ENCODE measurements around the gene NEK9. TPM values are rescaled to one million over a fixed set of nuclear protein-coding genes. Genes with fewer than 3 reads are reported as not detected.
"Not testable (repeated sequence)": the region's sequence is repeated elsewhere in the genome, so short reads cannot be mapped to it uniquely, and the experiment has no call there.

The NEK9 gene
- total RNA-seq, 1 experiment from 2014 or later, result 44.8 TPM

DNA sequence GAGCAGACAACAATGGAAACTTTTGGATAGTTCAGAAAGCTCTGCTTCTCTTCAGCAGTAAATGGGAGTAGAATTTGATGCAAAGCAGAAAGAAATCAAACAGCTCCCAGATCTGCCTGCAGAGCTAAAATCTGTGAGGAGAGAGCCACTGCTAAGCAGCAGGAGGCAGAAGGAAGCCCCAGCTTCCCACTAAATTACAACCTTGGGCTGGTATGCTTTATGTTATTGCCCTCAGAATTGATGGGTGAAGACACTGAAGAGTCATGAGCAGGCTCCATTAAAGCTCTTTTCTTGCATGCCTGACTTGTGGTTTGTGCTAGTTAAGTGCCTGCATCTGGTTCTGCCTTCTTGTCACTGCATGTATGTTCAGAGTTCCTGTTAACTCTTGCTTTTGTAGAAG lies 49.1 kb downstream of the NEK9 start:
- Histone ChIP-seq H3K9me3 (replicated peaks) (no peaks in the 10 kb centered on the region), H3K27ac (no peak overlapping the region), H3K27me3 (no peaks in the 10 kb centered on the region), H3K4me3 (no peak overlapping the region), H3K4me1 (peaks cover 2% of the 10 kb centered on the region; the same call in 1 of the 2 replicates), H3K36me3 (peaks cover 7% of the 10 kb centered on the region; the same call in 1 of the 2 replicates)
- DNase-seq, result no peak

DNA sequence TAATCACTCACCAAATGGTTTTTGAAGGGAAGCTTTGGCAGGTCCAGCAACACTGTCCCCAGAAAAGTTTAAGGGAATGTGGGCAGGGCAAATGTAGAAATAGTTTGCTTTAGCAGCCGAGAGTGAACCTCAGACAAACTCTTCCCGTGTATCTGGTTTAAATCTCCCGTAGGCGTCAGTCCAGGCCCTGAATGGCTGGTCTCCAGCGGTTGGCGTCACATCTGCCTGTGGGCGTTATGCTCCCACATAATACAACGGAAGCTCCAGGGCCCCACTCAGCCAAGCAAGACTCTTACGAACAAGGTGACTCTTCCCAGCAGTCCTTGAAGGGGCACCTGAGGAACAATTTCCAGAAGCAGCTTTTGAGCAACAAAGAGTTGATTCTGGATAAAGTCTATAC lies 56.5 kb downstream of the NEK9 start:
- Histone ChIP-seq H3K36me3 (no peaks in the 10 kb centered on the region), H3K27ac (no peak overlapping the region), H3K9me3 (replicated peaks) (no peaks in the 10 kb centered on the region), H3K4me3 (no peak overlapping the region), H3K27me3 (no peaks in the 10 kb centered on the region), H3K4me1 (no peaks in the 10 kb centered on the region)
- DNase-seq, result no peak

DNA sequence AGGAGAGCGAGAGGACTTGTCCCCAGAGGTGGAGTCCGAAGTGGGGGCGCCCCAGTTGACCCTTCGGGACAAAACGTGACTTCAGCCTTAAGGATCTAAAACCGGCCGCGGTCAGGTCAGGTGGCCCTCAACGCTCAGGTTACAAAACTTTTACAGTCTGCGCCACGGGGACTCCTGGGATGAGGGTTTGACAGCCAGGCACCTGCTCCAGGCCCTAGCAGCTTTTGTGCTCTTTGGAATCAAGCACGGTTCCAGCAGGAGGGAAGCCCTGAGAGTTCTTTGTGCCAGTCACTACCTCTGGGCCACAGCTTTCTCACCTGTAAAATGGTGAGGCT lies 57.1 kb downstream of the NEK9 start:
- Histone ChIP-seq H3K4me3 (no peak overlapping the region), H3K27me3 (no peaks in the 10 kb centered on the region), H3K27ac (no peak overlapping the region), H3K4me1 (no peaks in the 10 kb centered on the region), H3K36me3 (no peaks in the 10 kb centered on the region), H3K9me3 (replicated peaks) (no peaks in the 10 kb centered on the region)
- DNase-seq, result no peak

- no peaks in the 10 kb centered on the region for H3K27me3 ChIP-seq
- H3K36me3 ChIP-seq, result no peaks in the 10 kb centered on the region
- H3K9me3 ChIP-seq (replicated peaks), result no peaks in the 10 kb centered on the region
- H3K4me3 ChIP-seq, result no peak within 1 kb of the TSS
- H3K4me1 ChIP-seq, result peaks cover 1% of the 10 kb centered on the region; the same call in 1 of the 2 replicates
- DNase-seq, result no peak
- H3K27ac ChIP-seq, result no peak within 1 kb of the TSS
Measured at GRCh38 chr14:75069121-75069810, 57.6 kb downstream of the NEK9 start, which contains the start of gene ZC2HC1C. ZC2HC1C (plus strand) TSS chr14:75069641; CDS start chr14:75070574, 933 bp downstream.

GRCh38 chr14:75068294-75069120 lies 58.3 kb downstream of the NEK9 start:
- DNase-seq, result no peak
- peaks cover 3% of the 10 kb centered on the region; the same call in 1 of the 2 replicates for H3K4me1 ChIP-seq
- no peaks in the 10 kb centered on the region for H3K27me3 ChIP-seq
- no peaks in the 10 kb centered on the region for H3K9me3 ChIP-seq (replicated peaks)
- no peak overlapping the region for H3K4me3 ChIP-seq
- H3K36me3 ChIP-seq, result no peaks in the 10 kb centered on the region
- H3K27ac ChIP-seq, result no peak overlapping the region

DNA sequence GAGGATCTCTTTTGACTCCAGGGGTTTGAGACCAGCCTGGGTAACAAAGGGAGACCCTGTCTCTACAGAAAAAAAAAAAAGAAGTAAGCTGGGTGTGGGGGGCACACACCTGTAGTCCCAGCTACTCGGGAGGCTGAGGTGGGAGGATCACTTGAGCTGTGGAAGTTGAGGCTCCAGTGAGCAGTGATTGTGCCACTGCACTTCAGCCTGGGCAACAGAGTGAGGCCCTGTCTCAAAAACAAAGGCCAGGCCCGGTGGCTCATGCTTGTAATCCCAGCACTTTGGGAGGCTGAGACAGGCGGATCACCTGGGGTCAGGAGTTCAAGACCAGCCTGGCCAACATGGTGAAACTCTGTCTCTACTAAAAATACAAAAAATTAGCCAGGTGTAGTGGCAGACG lies 59.1 kb downstream of the NEK9 start:
- H3K27ac ChIP-seq; H3K36me3 ChIP-seq; DNase-seq; H3K9me3 ChIP-seq (replicated peaks); H3K4me3 ChIP-seq; H3K27me3 ChIP-seq; H3K4me1 ChIP-seq: not testable (repeated sequence)

DNA sequence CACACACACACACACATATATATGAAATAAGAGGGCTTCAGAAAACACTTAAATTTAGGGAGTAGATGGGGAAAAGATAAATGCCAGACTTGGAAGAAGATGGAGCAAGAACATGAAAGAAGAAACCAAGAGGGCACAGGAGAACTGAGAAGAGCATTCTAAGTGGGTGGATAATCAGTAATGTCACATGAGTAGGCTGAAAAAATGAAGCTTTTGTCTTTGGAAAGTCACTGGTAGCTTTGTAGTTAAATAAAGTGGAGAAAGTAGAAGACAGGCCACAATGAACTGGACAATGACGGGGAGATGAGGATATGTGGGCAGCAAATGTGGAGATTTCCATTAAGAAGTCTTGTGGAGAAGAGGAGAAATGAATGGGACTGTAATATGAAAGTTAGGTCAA lies 59.6 kb downstream of the NEK9 start:
- Histone ChIP-seq H3K4me1 (peaks cover 5% of the 10 kb centered on the region), H3K27me3 (no peaks in the 10 kb centered on the region), H3K27ac (no peak overlapping the region), H3K9me3 (replicated peaks) (no peaks in the 10 kb centered on the region), H3K36me3 (no peaks in the 10 kb centered on the region), H3K4me3 (no peak overlapping the region)
- no peak for DNase-seq

DNA sequence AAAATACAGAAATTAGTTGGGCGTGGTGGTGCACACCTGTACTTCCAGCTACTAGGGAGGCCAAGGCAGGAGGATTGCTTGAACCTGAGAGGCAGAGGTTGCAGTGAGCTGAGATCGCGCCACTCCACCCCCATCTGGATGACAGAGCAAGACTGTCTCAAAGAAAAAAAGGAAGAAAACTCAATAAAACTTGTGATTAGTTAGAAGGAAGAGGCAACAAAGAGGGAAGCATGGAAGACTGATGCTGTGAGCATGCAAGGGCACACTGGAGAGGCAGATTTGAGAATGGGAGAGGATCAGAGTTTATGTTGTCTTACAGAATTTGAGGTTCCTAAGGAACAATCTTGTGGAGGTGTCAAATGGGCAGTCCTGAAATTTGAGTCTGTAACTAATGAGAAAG lies 60.2 kb downstream of the NEK9 start:
- DNase-seq, result no peak
- no peak overlapping the region for H3K4me3 ChIP-seq
- no peaks in the 10 kb centered on the region for H3K9me3 ChIP-seq (replicated peaks)
- H3K4me1 ChIP-seq, result peaks cover 5% of the 10 kb centered on the region
- H3K36me3 ChIP-seq, result no peaks in the 10 kb centered on the region
- no peak overlapping the region for H3K27ac ChIP-seq
- H3K27me3 ChIP-seq, result no peaks in the 10 kb centered on the region

DNA sequence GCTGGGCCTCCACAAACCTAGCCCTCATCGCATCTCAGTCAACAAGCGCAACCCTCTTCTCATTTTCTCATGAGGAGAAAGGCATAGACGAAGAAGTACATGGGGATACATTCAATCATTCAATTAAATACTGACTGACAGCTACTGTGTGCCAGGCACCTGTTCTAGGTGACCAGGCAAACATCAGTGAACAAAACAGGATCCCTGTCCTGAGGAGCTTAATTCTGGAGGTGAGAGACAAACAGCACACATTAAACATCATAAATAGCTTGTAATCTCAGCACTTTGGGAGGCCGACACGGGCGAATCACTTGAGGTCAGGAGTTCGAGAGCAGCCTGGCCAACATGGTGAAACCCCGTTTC lies 62.7 kb downstream of the NEK9 start:
- H3K4me3 ChIP-seq, result peak overlapping the region; percentile 70
- H3K9me3 ChIP-seq (replicated peaks), result no peaks in the 10 kb centered on the region
- H3K27ac ChIP-seq, result peak overlapping the region; percentile 84
- no peaks in the 10 kb centered on the region for H3K27me3 ChIP-seq
- H3K36me3 ChIP-seq, result peaks cover 16% of the 10 kb centered on the region
- no peak for DNase-seq
- peaks cover 5% of the 10 kb centered on the region for H3K4me1 ChIP-seq

GRCh38 chr14:75063491-75064204 lies 63.2 kb downstream of the NEK9 start, which contains the start of gene ACYP1:
ACYP1 (minus strand) TSS chr14:75064024; CDS start chr14:75063553, 471 bp downstream.
- H3K27ac ChIP-seq, result peak within 1 kb of the TSS; percentile 84
- H3K27me3 ChIP-seq, result no peaks in the 10 kb centered on the region
- peak; percentile 94 to 96 for DNase-seq

DNA sequence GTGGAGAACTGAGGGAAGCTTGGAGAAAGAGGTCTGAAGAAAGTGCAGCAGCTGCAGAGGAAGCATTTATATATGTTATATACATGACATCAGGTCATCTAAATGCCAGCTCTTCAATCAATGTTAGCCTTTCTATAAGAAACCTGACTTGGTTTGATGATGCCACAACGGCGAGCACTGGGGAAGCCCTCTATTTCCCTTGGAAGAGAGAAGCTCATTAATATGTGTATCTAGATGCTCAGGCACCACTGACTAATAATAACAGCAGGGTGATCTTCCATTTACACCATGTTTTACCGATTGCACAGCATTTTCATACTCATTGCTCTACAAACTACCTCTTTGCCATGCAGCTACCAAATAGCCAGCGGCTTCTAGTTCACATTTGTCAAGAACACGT lies 63.8 kb downstream of the NEK9 start:
- Histone ChIP-seq H3K4me1 (peaks cover 5% of the 10 kb centered on the region), H3K36me3 (peaks cover 16% of the 10 kb centered on the region), H3K27me3 (no peaks in the 10 kb centered on the region), H3K4me3 (peak overlapping the region; percentile 70), H3K27ac (peak overlapping the region; percentile 84), H3K9me3 (replicated peaks) (no peaks in the 10 kb centered on the region)
- peak in 1 of 2 experiments; percentile 20 for DNase-seq

More at GRCh38 chr14:75063491-75064204, 63.2 kb downstream of the NEK9 start, which contains the start of gene ACYP1:
- H3K9me3 ChIP-seq (replicated peaks), result no peaks in the 10 kb centered on the region
- peaks cover 5% of the 10 kb centered on the region for H3K4me1 ChIP-seq
- H3K4me3 ChIP-seq, result peak within 1 kb of the TSS; percentile 70
- peaks cover 16% of the 10 kb centered on the region for H3K36me3 ChIP-seq

- Histone ChIP-seq H3K36me3 (peaks cover 24% of the 10 kb centered on the region), H3K27me3 (no peaks in the 10 kb centered on the region), H3K4me3 (no peak overlapping the region), H3K4me1 (peaks cover 5% of the 10 kb centered on the region), H3K9me3 (replicated peaks) (no peaks in the 10 kb centered on the region; the same call in 1 of the 2 replicates), H3K27ac (no peak overlapping the region)
- DNase-seq, result no peak
Measured at GRCh38 chr14:75060420-75060819, 66.4 kb downstream of the NEK9 start.

GRCh38 chr14:75059642-75060041 lies 67.2 kb downstream of the NEK9 start:
- Histone ChIP-seq H3K27me3 (no peaks in the 10 kb centered on the region), H3K36me3 (peaks cover 27% of the 10 kb centered on the region), H3K27ac (no peak overlapping the region), H3K4me1 (peaks cover 5% of the 10 kb centered on the region), H3K4me3 (no peak overlapping the region), H3K9me3 (replicated peaks) (no peaks in the 10 kb centered on the region; the same call in 1 of the 2 replicates)
- no peak for DNase-seq

DNA sequence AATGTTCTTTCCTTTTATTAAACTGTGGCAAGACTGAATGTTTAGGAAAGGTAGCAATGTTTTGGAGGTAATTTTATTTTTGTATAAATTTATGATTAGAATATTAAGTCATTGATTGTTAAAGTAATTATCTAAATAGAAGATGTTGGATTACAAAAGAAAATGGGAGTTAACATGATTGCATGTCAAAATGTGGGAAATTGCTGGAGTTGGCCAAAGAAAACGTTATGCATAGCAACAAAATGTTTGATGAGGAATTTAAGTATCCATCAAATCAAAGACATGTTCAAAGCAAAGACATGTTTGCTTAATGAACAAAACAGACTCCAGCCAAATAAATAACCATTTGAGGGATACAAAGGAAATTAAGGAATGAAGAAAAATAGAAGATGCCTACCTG lies 72.4 kb downstream of the NEK9 start:
- Histone ChIP-seq H3K27ac (no peak overlapping the region), H3K27me3 (no peaks in the 10 kb centered on the region), H3K36me3 (peaks cover 27% of the 10 kb centered on the region), H3K4me1 (no peaks in the 10 kb centered on the region), H3K9me3 (replicated peaks) (no peaks in the 10 kb centered on the region; the same call in 1 of the 2 replicates), H3K4me3 (no peak overlapping the region)
- no peak for DNase-seq

Measured in SJCRH30 (cell line).